ENCODE data around the gene ABTB1. TPM values are rescaled to one million over a fixed set of nuclear protein-coding genes. Genes with fewer than 3 reads are reported as not detected.

ABTB1 gene
- total RNA-seq, 2 donors from 2014 or later: 14.9 to 22.9 TPM

- intact Hi-C loops (cut with DNase I): no loop called here
- Histone ChIP-seq H3K4me1 (no peaks in the 10 kb centered on the region), H3K4me3 (no peak overlapping the region), H3K9ac (ENCODE audit: low read depth in 2 of 2, low read length in 2 of 2) (no peak overlapping the region), H3K9me3 (no peaks in the 10 kb centered on the region), H3K36me3 (no peaks in the 10 kb centered on the region), H3K27ac (no peak overlapping the region), H3K27me3 (no peaks in the 10 kb centered on the region)
- TF ChIP-seq CTCF (IDR thresholded peaks at IDR 0.05): no peak
- DNase-seq: no peak
These were observed 46.2 kb downstream of the ABTB1 start for GRCh38 chr3:127718916-127719290.

GRCh38 chr3:127719369-127719768 lies 46.6 kb downstream of the ABTB1 start:
- no peak overlapping the region for H3K4me3 ChIP-seq
- H3K9ac ChIP-seq (ENCODE audit: low read depth in 2 of 2, low read length in 2 of 2): no peak overlapping the region
- no peak for TF ChIP-seq CTCF (IDR thresholded peaks at IDR 0.05)
- no peaks in the 10 kb centered on the region for H3K9me3 ChIP-seq
- intact Hi-C loops (cut with DNase I): no loop called here
- H3K27me3 ChIP-seq: no peaks in the 10 kb centered on the region
- DNase-seq: no peak
- no peak overlapping the region for H3K27ac ChIP-seq
- no peaks in the 10 kb centered on the region for H3K4me1 ChIP-seq
- no peaks in the 10 kb centered on the region for H3K36me3 ChIP-seq

GRCh38 chr3:127720161-127720823 lies 47.5 kb downstream of the ABTB1 start:
- H3K27ac ChIP-seq: no peak overlapping the region
- no peaks in the 10 kb centered on the region for H3K4me1 ChIP-seq
- DNase-seq: no peak
- no peaks in the 10 kb centered on the region for H3K36me3 ChIP-seq
- no peaks in the 10 kb centered on the region for H3K27me3 ChIP-seq
- TF ChIP-seq CTCF (IDR thresholded peaks at IDR 0.05): no peak
- no peak overlapping the region for H3K9ac ChIP-seq (ENCODE audit: low read depth in 2 of 2, low read length in 2 of 2)
- intact Hi-C loops (cut with DNase I): no loop called here
- H3K4me3 ChIP-seq: no peak overlapping the region
- H3K9me3 ChIP-seq: no peaks in the 10 kb centered on the region

- Histone ChIP-seq H3K4me3 (no peak overlapping the region), H3K36me3 (no peaks in the 10 kb centered on the region), H3K27ac (no peak overlapping the region), H3K9me3 (no peaks in the 10 kb centered on the region), H3K9ac (ENCODE audit: low read depth in 2 of 2, low read length in 2 of 2) (no peak overlapping the region), H3K4me1 (no peaks in the 10 kb centered on the region), H3K27me3 (no peaks in the 10 kb centered on the region)
- DNase-seq: no peak
- intact Hi-C loops (cut with DNase I): no loop called here
- TF ChIP-seq CTCF (IDR thresholded peaks at IDR 0.05): no peak
These were observed 48.5 kb downstream of the ABTB1 start for GRCh38 chr3:127720985-127721935.

- Histone ChIP-seq H3K9ac (ENCODE audit: low read depth in 2 of 2, low read length in 2 of 2) (no peak overlapping the region), H3K36me3 (no peaks in the 10 kb centered on the region), H3K4me1 (no peaks in the 10 kb centered on the region), H3K27me3 (no peaks in the 10 kb centered on the region), H3K9me3 (no peaks in the 10 kb centered on the region), H3K4me3 (no peak overlapping the region), H3K27ac (no peak overlapping the region)
- TF ChIP-seq CTCF (IDR thresholded peaks at IDR 0.05): no peak
- intact Hi-C loops (cut with DNase I): no loop called here
- no peak for DNase-seq
These were observed 49.5 kb downstream of the ABTB1 start for GRCh38 chr3:127722091-127722784.

Data from colonic mucosa (tissue), 4 donors.